Upper lobe of left lung (tissue), 6 donors: Measurements from ENCODE around the gene WSCD2. TPM values are rescaled to one million over a fixed set of nuclear protein-coding genes. Genes with fewer than 3 reads are reported as not detected.
A peak's percentile ranks its signal among the peaks of the same experiment; 100 is the strongest.

Experiments
- ATAC-seq, 2 donors: fragments of 200-7000 bp; cut with Tn5 transposase; one replicate each; pipeline ENCODE4 v1.9.1; 2022; ENCODE audit warnings: mild to moderate bottlenecking in 2 of 2, moderate library complexity in 2 of 2; ENCODE audit not compliant: low FRiP score in 2 of 2
- DNase-seq, 2 donors: peaks; one replicate each; pipeline ENCODE4 v3.0.0-alpha.2; 2019 to 2020
- H3K27ac ChIP-seq, 4 donors: fragments of 200-600 bp; sonication (generic); one replicate each; pipeline ENCODE4 v1.5.1; 2016 to 2019
- H3K27me3 ChIP-seq, 4 donors: fragments of 200-600 bp; sonication (generic); one replicate each; pipeline ENCODE4 v1.5.1; 2017 to 2019
- H3K36me3 ChIP-seq, 4 donors: fragments of 200-600 bp; sonication (generic); one replicate each; pipeline ENCODE4 v1.5.1; 2016 to 2019
- H3K4me1 ChIP-seq, 4 donors: fragments of 200-600 bp; sonication (generic); one replicate each; pipeline ENCODE4 v1.5.1; 2018 to 2019
- H3K4me3 ChIP-seq, 4 donors: fragments of 200-600 bp; sonication (generic); one replicate each; pipeline ENCODE4 v1.5.1; 2017 to 2019; ENCODE audit warnings: mild to moderate bottlenecking in 2 of 4, moderate library complexity in 1 of 4
- H3K9me3 ChIP-seq, 4 donors: fragments of 200-600 bp; sonication (generic); one replicate each; pipeline ENCODE4 v1.5.1; 2018 to 2019
- EP300 ChIP-seq, 4 donors: sonication (generic); formaldehyde crosslinking; IDR thresholded peaks; one replicate each; pipeline ENCODE4 v1.5.1; 2017; ENCODE audit warnings: antibody characterized with exemption in 4 of 4, control low read depth in 2 of 4
- POLR2A ChIP-seq, 4 donors: fragments of 450-650 bp; IDR thresholded peaks; one replicate each; pipeline ENCODE4 v1.5.1; 2016 to 2017; ENCODE audit warnings: antibody characterized with exemption in 4 of 4, mild to moderate bottlenecking in 2 of 4
- POLR2AphosphoS5 ChIP-seq, 2 donors: sonication (generic); formaldehyde crosslinking; IDR thresholded peaks; one replicate each; pipeline ENCODE4 v1.5.1; 2017; ENCODE audit warnings: antibody characterized with exemption in 2 of 2
- WGBS, 2 donors: methylation state at CpG; one replicate each; pipeline ENCODE4 v1.1.5; 2017 to 2018; 5-methylcytosine and 5-hydroxymethylcytosine counted together
- total RNA-seq, 6 donors: library from RNA; depleted of rRNA in 4 of 6; stranded (reverse); fragments of >200 nt in 4 of 6; gene quantifications; one replicate each; pipeline versions ENCODE4 v1.1.0 to v1.2.1, GENCODE V29; 2016 to 2021
- TF ChIP-seq, protein P1 (sequence below), 6 experiments: fragments of 450-650 bp in 4 of 6; fragments of 200-600 bp in 2 of 6; sonication (generic) in 2 of 6; IDR thresholded peaks; one replicate each; pipeline ENCODE4 v1.5.1; 2016 to 2019; ENCODE audit warnings: antibody characterized with exemption in 6 of 6
- donor health status: DM: no; HTN: no; CAD: no; lungs with moderate emphysema.
- donor health status: DM: no; HTN: yes; CAD: no; lungs with severe emphysema.

Gene WSCD2
- total RNA-seq = 1 to 10 TPM in 1 of 6 donors, under 1 TPM in 5; 0.17 to 1.0 (median 0.71) TPM

GRCh38 chr12:108129017-108129812 is at the start of gene WSCD2:
Gene WSCD2 (plus strand): TSS chr12:108129288. CDS start chr12:108195833, 66,545 bp downstream.
- peaks cover 8 to 16% (median 11%) of the 10 kb centered on the region in 4 donors for H3K4me1 ChIP-seq
- peak in 1 of 2 donors; percentile 88 for DNase-seq
- H3K9me3 ChIP-seq = no peaks in the 10 kb centered on the region
- peak within 1 kb of the TSS in 3 of 4 donors; percentile 42 to 47 (median 43) for H3K4me3 ChIP-seq
- peak within 1 kb of the TSS in 1 of 4 donors; percentile 23 for H3K27ac ChIP-seq
- WGBS, 2 donors = 7 to 14% methylated on average over 16 to 63 of the region's 74 CpGs
- no peaks in the 10 kb centered on the region for H3K36me3 ChIP-seq
- TF ChIP-seq POLR2A (IDR thresholded peaks at IDR 0.05) = no peak
- no peak for TF ChIP-seq POLR2AphosphoS5 (IDR thresholded peaks at IDR 0.05)
- TF ChIP-seq, protein P1, sequence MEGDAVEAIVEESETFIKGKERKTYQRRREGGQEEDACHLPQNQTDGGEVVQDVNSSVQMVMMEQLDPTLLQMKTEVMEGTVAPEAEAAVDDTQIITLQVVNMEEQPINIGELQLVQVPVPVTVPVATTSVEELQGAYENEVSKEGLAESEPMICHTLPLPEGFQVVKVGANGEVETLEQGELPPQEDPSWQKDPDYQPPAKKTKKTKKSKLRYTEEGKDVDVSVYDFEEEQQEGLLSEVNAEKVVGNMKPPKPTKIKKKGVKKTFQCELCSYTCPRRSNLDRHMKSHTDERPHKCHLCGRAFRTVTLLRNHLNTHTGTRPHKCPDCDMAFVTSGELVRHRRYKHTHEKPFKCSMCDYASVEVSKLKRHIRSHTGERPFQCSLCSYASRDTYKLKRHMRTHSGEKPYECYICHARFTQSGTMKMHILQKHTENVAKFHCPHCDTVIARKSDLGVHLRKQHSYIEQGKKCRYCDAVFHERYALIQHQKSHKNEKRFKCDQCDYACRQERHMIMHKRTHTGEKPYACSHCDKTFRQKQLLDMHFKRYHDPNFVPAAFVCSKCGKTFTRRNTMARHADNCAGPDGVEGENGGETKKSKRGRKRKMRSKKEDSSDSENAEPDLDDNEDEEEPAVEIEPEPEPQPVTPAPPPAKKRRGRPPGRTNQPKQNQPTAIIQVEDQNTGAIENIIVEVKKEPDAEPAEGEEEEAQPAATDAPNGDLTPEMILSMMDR (IDR thresholded peaks at IDR 0.05) = peak in 1 of 6 experiments; percentile 38
- TF ChIP-seq EP300 (IDR thresholded peaks at IDR 0.05) = no peak
- peak in 1 of 2 donors; percentile 63 for ATAC-seq
- peaks cover 0 to 14% (median 7%) of the 10 kb centered on the region in 4 donors for H3K27me3 ChIP-seq

DNA sequence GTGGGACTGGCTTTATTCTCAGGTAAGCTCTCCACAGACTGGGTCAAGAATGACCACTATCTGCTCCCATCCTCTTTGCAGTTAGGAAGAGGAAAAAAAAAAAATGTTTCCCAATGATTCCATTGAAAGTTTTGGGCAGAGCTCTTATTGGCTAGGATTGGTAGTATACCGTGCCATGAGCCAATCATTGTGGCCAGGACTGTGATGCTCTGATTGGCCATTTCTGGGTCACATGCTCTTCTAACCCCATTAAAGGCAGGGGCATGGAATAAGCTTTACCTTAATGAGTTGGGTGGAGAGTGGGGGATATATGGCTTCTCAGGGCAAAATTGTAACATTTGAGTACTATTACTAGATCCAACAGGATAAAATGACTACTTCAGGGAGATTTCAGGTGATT is 49.4 kb upstream of the WSCD2 start:
- 89 to 94% methylated on average over 1 of the region's 1 CpG for WGBS, 2 donors

DNA sequence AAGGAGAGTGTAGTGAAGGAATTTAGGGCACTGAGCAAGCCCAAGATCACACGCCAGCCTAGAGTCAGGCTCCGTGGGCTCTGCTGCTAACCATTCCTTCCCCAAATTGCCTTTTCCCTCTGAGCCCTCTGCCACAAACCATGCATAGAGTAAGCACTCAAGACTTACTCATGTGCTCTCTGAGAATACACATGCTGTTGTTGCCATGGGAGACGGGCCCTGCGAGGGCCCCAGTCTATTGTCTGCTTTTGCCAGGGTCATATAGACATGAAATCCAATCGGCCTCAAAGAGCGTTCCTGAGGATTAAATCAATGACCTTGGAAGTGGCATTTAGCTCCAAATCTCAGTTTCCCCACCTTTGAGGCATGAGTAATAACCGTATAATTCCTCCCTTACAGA is 48.7 kb upstream of the WSCD2 start:
- TF ChIP-seq EP300 (IDR thresholded peaks at IDR 0.05) (no peak), POLR2AphosphoS5 (IDR thresholded peaks at IDR 0.05) (no peak), POLR2A (IDR thresholded peaks at IDR 0.05) (no peak)
- TF ChIP-seq, protein P1 (IDR thresholded peaks at IDR 0.05) = no peak
- 73 to 79% methylated on average over 5 to 7 of the region's 7 CpGs for WGBS, 2 donors

More for the DNA sequence above, 49.4 kb upstream of the WSCD2 start:
- no peak for DNase-seq
- Histone ChIP-seq H3K27ac (no peak overlapping the region), H3K27me3 (no peaks in the 10 kb centered on the region), H3K4me3 (no peak overlapping the region), H3K9me3 (peaks cover 0 to 3% (median 0%) of the 10 kb centered on the region in 4 donors), H3K36me3 (no peaks in the 10 kb centered on the region), H3K4me1 (no peaks in the 10 kb centered on the region)
- TF ChIP-seq POLR2A (IDR thresholded peaks at IDR 0.05) (no peak), POLR2AphosphoS5 (IDR thresholded peaks at IDR 0.05) (no peak), EP300 (IDR thresholded peaks at IDR 0.05) (no peak)
- TF ChIP-seq, protein P1 (IDR thresholded peaks at IDR 0.05) = no peak
- ATAC-seq = no peak

GRCh38 chr12:108082485-108082884 is 46.6 kb upstream of the WSCD2 start:
- Histone ChIP-seq H3K9me3 (peaks cover 0 to 6% (median 4%) of the 10 kb centered on the region in 4 donors), H3K4me3 (no peak overlapping the region), H3K27ac (no peak overlapping the region), H3K4me1 (no peaks in the 10 kb centered on the region), H3K36me3 (no peaks in the 10 kb centered on the region), H3K27me3 (no peaks in the 10 kb centered on the region)
- no peak for ATAC-seq
- WGBS, 2 donors = 47 to 58% methylated on average over 1 of the region's 1 CpG
- no peak for TF ChIP-seq POLR2A (IDR thresholded peaks at IDR 0.05)
- no peak for DNase-seq

More for the DNA sequence above, 48.7 kb upstream of the WSCD2 start:
- Histone ChIP-seq H3K36me3 (no peaks in the 10 kb centered on the region), H3K4me3 (no peak overlapping the region), H3K27me3 (no peaks in the 10 kb centered on the region), H3K4me1 (no peaks in the 10 kb centered on the region), H3K9me3 (peaks cover 0 to 3% (median 0%) of the 10 kb centered on the region in 4 donors), H3K27ac (no peak overlapping the region)
- DNase-seq (no peak), ATAC-seq (no peak)

DNA sequence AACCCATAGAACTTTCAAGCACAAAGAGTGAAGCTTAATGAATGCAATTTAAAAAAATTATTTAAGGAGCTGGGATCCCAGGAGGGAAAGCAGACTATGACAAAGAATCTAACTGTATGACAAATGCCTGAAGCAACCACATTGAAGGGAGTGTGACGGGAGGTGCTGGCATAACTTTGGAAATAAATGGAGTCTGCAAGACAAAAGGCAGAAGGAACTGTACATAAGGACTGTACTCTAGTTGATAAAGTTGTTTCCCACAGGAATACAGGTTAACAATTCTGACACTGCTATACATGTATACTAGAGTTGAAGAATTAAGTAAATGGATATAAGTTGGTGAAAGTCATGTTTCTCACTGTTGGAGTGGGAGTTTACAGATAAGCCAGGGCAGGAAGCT is 41.2 kb upstream of the WSCD2 start:
- Histone ChIP-seq H3K9me3 (peaks cover 6 to 17% (median 9%) of the 10 kb centered on the region in 4 donors), H3K27me3 (no peaks in the 10 kb centered on the region), H3K36me3 (no peaks in the 10 kb centered on the region), H3K27ac (no peak overlapping the region), H3K4me3 (no peak overlapping the region), H3K4me1 (no peaks in the 10 kb centered on the region)
- DNase-seq (no peak), ATAC-seq (no peak)
- TF ChIP-seq POLR2AphosphoS5 (IDR thresholded peaks at IDR 0.05) (no peak), POLR2A (IDR thresholded peaks at IDR 0.05) (no peak), EP300 (IDR thresholded peaks at IDR 0.05) (no peak)
- TF ChIP-seq, protein P1 (IDR thresholded peaks at IDR 0.05) = no peak
- WGBS, 2 donors = 88 to 91% methylated on average over 1 of the region's 1 CpG
